ENCODE data around the gene CSRP2. TPM values are rescaled to one million over a fixed set of nuclear protein-coding genes. Genes with fewer than 3 reads are reported as not detected.

CSRP2 gene
- total RNA-seq, 2 donors from 2014 or later, result 0.84 to 2.8 TPM

- ATAC-seq, result no peak
- Mint-ChIP-seq H3K9me3 (no peaks in the 10 kb centered on the region), H3K36me3 (peaks cover 0 to 15% of the 10 kb centered on the region in 2 donors), H3K27ac (no peak overlapping the region)
- no peak for DNase-seq (ENCODE audit: low spot score in 2 of 2)
Measured at GRCh38 chr12:76847260-76847659, 31.6 kb downstream of the CSRP2 start.

GRCh38 chr12:76836633-76837032, 42.2 kb downstream of the CSRP2 start:
- Mint-ChIP-seq H3K9me3 (no peaks in the 10 kb centered on the region), H3K36me3 (peaks cover 0 to 4% of the 10 kb centered on the region in 2 donors), H3K27ac (no peak overlapping the region)
- ATAC-seq (no peak), DNase-seq (ENCODE audit: low spot score in 2 of 2) (no peak)

- DNase-seq (ENCODE audit: low spot score in 2 of 2), result no peak
- ATAC-seq, result no peak
- Mint-ChIP-seq H3K36me3 (peaks cover 9 to 13% of the 10 kb centered on the region in 2 donors), H3K9me3 (no peaks in the 10 kb centered on the region), H3K27ac (no peak overlapping the region)
Measured at GRCh38 chr12:76830436-76830835, 48.4 kb downstream of the CSRP2 start.

- DNase-seq (ENCODE audit: low spot score in 2 of 2), result no peak
- Mint-ChIP-seq H3K36me3 (no peaks in the 10 kb centered on the region), H3K9me3 (no peaks in the 10 kb centered on the region), H3K27ac (no peak overlapping the region)
- no peak for ATAC-seq
Measured at GRCh38 chr12:76820888-76821482, 57.8 kb downstream of the CSRP2 start.

- DNase-seq (ENCODE audit: low spot score in 2 of 2) (no peak), ATAC-seq (no peak)
- Mint-ChIP-seq H3K36me3 (peaks cover 0 to 5% of the 10 kb centered on the region in 2 donors), H3K9me3 (no peaks in the 10 kb centered on the region), H3K27ac (no peak overlapping the region)
Measured at GRCh38 chr12:76813972-76814371, 64.8 kb downstream of the CSRP2 start.

- DNase-seq (ENCODE audit: low spot score in 2 of 2), result no peak
- Mint-ChIP-seq H3K36me3 (peaks cover 0 to 5% of the 10 kb centered on the region in 2 donors), H3K27ac (no peak overlapping the region), H3K9me3 (no peaks in the 10 kb centered on the region)
- no peak for ATAC-seq
Measured at GRCh38 chr12:76813265-76813664, 65.6 kb downstream of the CSRP2 start.

GRCh38 chr12:76811976-76812375, 66.8 kb downstream of the CSRP2 start:
- no peak overlapping the region for H3K27ac Mint-ChIP-seq
- no peaks in the 10 kb centered on the region for H3K9me3 Mint-ChIP-seq
- DNase-seq (ENCODE audit: low spot score in 2 of 2) (no peak), ATAC-seq (no peak)
- H3K36me3 Mint-ChIP-seq, result peaks cover 0 to 5% of the 10 kb centered on the region in 2 donors

GRCh38 chr12:76810671-76811419, 68.0 kb downstream of the CSRP2 start:
- H3K27ac Mint-ChIP-seq, result no peak overlapping the region
- no peak for ATAC-seq
- no peaks in the 10 kb centered on the region for H3K9me3 Mint-ChIP-seq
- no peak for DNase-seq (ENCODE audit: low spot score in 2 of 2)
- peaks cover 0 to 5% of the 10 kb centered on the region in 2 donors for H3K36me3 Mint-ChIP-seq

Other genes with a start within 250 kb of the CSRP2 start
- gene ZDHHC17, start 114.9 kb downstream of the CSRP2 start, total RNA-seq, result 10 to 100 TPM; 33.8 to 42.4 TPM
- 10 to 100 TPM in 1 of 2 donors, 1 to 10 TPM in 1; 8.1 to 26.9 TPM for gene E2F7, start 186.6 kb upstream of the CSRP2 start, total RNA-seq

Measured in activated naive CD4-positive, alpha-beta T cell treated with anti-CD3 and anti-CD28 coated beads, Interleukin-2, amount 50 U/mL, for 72 hours (primary cell).